ENCODE measurements around the gene SLC12A5.

GRCh38 chr20:46083531-46084061, 54.6 kb downstream of the SLC12A5 start:
- TF ChIP-seq CTCF (IDR thresholded peaks at IDR 0.05) (no peak), POLR2AphosphoS5 (IDR thresholded peaks at IDR 0.05) (no peak), POLR2A (IDR thresholded peaks at IDR 0.05) (no peak), EP300 (IDR thresholded peaks at IDR 0.05; ENCODE audit: low read depth) (no peak)

Data from transverse colon (tissue), 4 donors.